Naive B cell (primary cell): Measurements from ENCODE around the gene SDHC. TPM values are rescaled to one million over a fixed set of nuclear protein-coding genes. Genes with fewer than 3 reads are reported as not detected.

ENCODE experiments used
- ATAC-seq, 2 donors: fragments of 150-1000 bp; cut with Tn5 transposase; 2 replicates each; pipeline ENCODE4 v1.10.0; 2021; ENCODE audit warnings: low read depth in 2 of 2, mild to moderate bottlenecking in 2 of 2, moderate library complexity in 2 of 2
- DNase-seq: peaks from one replicate; pipeline ENCODE4 v3.0.0; 2022
- H3K27ac Mint-ChIP-seq, 6 donors: one replicate each; pipeline ENCODE4 v1.8.0; 2020 to 2022; ENCODE audit warnings: mild to moderate bottlenecking in 6 of 6, mixed read lengths in 6 of 6, moderate library complexity in 5 of 6, inconsistent platforms in 2 of 6
- H3K27me3 Mint-ChIP-seq, 3 donors: one replicate each; pipeline ENCODE4 v1.8.0; 2021 to 2022; ENCODE audit warnings: mixed read lengths in 3 of 3, mild to moderate bottlenecking in 1 of 3
- H3K36me3 Mint-ChIP-seq, 2 donors: one replicate each; pipeline ENCODE4 v1.8.0; 2020 to 2022; ENCODE audit warnings: mixed read lengths in 2 of 2, inconsistent platforms in 1 of 2, mild to moderate bottlenecking in 1 of 2
- H3K4me1 Mint-ChIP-seq, 3 donors: one replicate each; pipeline ENCODE4 v1.8.0; 2020 to 2022; ENCODE audit warnings: mixed read lengths in 3 of 3, inconsistent platforms in 1 of 3, mild to moderate bottlenecking in 1 of 3, moderate library complexity in 1 of 3
- H3K4me3 Mint-ChIP-seq, 8 donors: one replicate each; pipeline ENCODE4 v1.8.0; 2020 to 2022; ENCODE audit warnings: mild to moderate bottlenecking in 8 of 8, mixed read lengths in 8 of 8, moderate library complexity in 8 of 8, inconsistent platforms in 2 of 8
- H3K9me3 Mint-ChIP-seq, 7 donors: one replicate each; pipeline ENCODE4 v1.8.0; 2020 to 2022; ENCODE audit warnings: mixed read lengths in 7 of 7, mild to moderate bottlenecking in 5 of 7, inconsistent platforms in 2 of 7, moderate library complexity in 1 of 7
- polyA plus RNA-seq, 6 donors: library from polyadenylated mRNA; unstranded; fragments of 300-500 nt; fragmentation: Illumina TruSeq; gene quantifications; one replicate each; pipeline ENCODE4 v1.2.3, GENCODE V29; 2021; ENCODE audit warnings: low read depth in 6 of 6

The SDHC gene
- polyA plus RNA-seq, 6 donors from 2014 or later = 186 to 393 (median 238) TPM

DNA sequence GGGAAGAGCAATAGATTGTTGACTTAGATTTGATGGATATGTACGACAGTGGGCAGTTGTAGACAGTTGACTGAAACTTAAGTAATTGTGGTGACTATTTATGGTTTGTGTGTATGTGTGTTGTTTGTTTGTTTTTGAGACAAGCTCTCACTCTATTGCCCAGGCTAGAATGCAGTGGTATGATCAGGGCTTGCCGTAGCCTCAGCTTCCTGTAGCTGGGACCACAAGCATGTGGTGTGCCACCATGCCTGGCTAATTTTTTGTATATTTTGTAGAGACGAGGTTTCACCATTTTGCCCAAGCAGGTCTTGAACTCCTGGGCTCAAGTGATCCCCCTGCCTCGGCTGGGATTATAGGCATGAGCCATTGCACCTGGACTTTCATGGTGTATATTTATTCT is 9.8 kb downstream of the SDHC start:
- peaks cover 0 to 7% of the 10 kb centered on the region in 2 donors for H3K36me3 Mint-ChIP-seq
- H3K27ac Mint-ChIP-seq = peak overlapping the region in 2 of 6 donors; percentile 35 to 74
- H3K4me3 Mint-ChIP-seq = no peak overlapping the region
- no peaks in the 10 kb centered on the region for H3K27me3 Mint-ChIP-seq
- no peaks in the 10 kb centered on the region for H3K9me3 Mint-ChIP-seq
- ATAC-seq = no peak
- H3K4me1 Mint-ChIP-seq = peaks cover 0 to 3% (median 3%) of the 10 kb centered on the region in 3 donors
- no peak for DNase-seq

DNA sequence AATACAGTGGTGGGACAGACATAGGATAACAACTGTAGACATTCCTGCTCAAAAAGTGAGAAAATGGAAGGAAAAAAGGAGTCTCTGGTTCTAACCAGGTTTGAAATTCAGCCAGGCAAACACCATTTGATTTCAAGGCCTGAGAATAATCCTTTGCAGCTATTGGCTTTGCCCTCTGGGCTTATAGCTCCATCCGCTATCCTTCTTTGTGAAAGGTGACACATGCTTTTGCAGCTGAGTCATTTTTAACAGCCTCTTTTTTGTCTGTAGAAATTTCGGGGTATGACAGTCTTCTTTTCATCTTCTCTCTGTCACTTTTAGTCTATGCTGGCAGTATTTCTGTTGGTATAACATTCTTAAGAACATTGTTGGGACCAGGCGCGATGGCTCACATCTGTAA is 16.2 kb downstream of the SDHC start:
- Mint-ChIP-seq H3K27me3 (no peaks in the 10 kb centered on the region), H3K9me3 (no peaks in the 10 kb centered on the region), H3K36me3 (peaks cover 22 to 26% of the 10 kb centered on the region in 2 donors), H3K27ac (no peak overlapping the region), H3K4me3 (no peak overlapping the region), H3K4me1 (no peaks in the 10 kb centered on the region)
- no peak for DNase-seq
- no peak for ATAC-seq

DNA sequence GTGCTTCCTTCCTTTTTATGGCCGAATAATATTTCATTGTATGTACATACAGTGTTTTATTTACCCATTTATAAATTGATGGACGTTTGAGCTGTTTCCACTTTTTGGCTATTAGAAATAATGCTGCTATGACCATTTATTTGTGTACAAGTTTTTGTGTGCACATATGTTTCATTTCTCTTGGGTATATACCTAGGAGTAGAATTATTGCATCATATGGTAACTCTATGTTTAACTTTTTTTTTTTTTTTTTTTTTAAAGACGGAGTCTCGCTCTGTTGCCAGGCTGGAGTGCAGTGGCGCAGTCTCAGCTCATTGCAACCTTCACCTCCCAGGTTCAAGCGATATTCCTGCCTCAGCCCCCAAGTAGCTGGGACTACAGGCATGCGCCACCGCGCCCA is 19.0 kb downstream of the SDHC start:
- Mint-ChIP-seq H3K9me3 (no peaks in the 10 kb centered on the region), H3K36me3 (peaks cover 29 to 32% of the 10 kb centered on the region in 2 donors), H3K4me1 (peaks cover 0 to 5% (median 3%) of the 10 kb centered on the region in 3 donors), H3K27me3 (no peaks in the 10 kb centered on the region), H3K27ac (no peak overlapping the region), H3K4me3 (no peak overlapping the region)
- no peak for DNase-seq
- ATAC-seq = no peak

DNA sequence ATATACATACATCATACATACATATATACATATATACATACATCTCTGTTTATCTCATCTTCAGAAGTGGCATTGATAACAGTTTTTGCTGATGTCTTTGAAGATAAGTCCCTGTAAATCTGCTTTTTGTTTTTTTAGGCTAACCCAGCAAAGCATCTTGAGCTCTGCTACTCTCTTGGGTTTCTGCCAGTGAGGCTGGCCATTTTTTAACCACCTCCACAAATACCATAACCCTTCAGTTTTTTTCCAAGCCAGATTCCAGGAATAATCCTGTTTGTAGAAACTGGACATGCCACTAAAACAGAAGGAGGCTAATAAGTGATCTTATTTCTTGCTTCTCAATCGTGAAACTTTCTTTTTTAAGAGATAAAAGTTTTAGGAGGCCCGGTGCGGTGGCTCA is 21.6 kb downstream of the SDHC start:
- no peak for ATAC-seq
- Mint-ChIP-seq H3K4me1 (peaks cover 0 to 7% (median 3%) of the 10 kb centered on the region in 3 donors), H3K27me3 (no peaks in the 10 kb centered on the region), H3K36me3 (peaks cover 30 to 34% of the 10 kb centered on the region in 2 donors), H3K4me3 (no peak overlapping the region), H3K9me3 (no peaks in the 10 kb centered on the region), H3K27ac (no peak overlapping the region)
- no peak for DNase-seq

DNA sequence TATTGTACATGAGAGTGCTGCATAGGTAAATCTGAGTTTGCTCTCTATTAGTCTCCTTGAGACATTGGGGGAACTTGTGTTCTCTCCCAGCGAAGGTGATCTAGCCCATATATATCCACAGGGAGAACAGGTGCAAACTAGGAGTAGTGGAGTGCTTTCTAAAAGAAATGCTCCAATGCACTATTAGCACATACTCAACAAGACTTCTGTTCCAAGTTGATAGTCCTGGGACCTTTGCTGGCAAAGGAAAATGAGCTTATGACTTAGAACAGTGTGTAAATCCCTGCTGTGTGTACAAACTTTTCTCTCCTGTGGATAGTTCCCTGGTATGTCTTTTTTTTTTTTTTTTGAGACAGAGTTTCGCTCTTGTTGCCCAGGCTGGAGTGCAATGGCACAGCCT is 28.0 kb downstream of the SDHC start:
- H3K4me3 Mint-ChIP-seq = no peak overlapping the region
- H3K4me1 Mint-ChIP-seq = peaks cover 0 to 11% (median 7%) of the 10 kb centered on the region in 3 donors
- peaks cover 24 to 36% of the 10 kb centered on the region in 2 donors for H3K36me3 Mint-ChIP-seq
- H3K27ac Mint-ChIP-seq = no peak overlapping the region
- no peaks in the 10 kb centered on the region for H3K27me3 Mint-ChIP-seq
- ATAC-seq (no peak), DNase-seq (no peak)
- H3K9me3 Mint-ChIP-seq = no peaks in the 10 kb centered on the region

GRCh38 chr1:161342821-161343220 is 28.6 kb downstream of the SDHC start:
- no peak overlapping the region for H3K4me3 Mint-ChIP-seq
- DNase-seq (no peak), ATAC-seq (no peak)
- H3K27me3 Mint-ChIP-seq = no peaks in the 10 kb centered on the region
- H3K36me3 Mint-ChIP-seq = peaks cover 23 to 36% of the 10 kb centered on the region in 2 donors
- no peaks in the 10 kb centered on the region for H3K9me3 Mint-ChIP-seq
- peaks cover 0 to 10% (median 5%) of the 10 kb centered on the region in 3 donors for H3K4me1 Mint-ChIP-seq
- H3K27ac Mint-ChIP-seq = no peak overlapping the region

DNA sequence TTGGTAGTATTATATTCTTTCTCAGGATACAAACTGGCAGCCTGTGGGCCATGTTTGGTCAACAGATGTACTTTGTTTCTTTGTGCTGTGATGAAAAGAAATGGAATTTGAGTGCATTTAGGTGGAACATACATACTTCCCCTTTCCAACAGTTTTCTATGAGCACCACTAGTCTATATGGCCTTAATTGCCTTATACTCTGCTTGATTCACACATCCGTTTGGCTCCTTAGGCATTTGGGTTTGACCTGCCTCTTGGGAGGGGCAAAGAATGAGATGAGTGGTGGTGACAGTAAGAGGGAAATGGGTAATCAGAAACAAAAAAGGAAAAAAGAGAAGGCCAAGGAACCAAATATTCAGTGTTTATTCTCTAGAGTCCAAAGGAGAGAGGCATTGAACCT is 36.5 kb downstream of the SDHC start:
- ATAC-seq (peak in 1 of 2 donors; percentile 39), DNase-seq (no peak)
- Mint-ChIP-seq H3K4me3 (no peak overlapping the region), H3K27me3 (no peaks in the 10 kb centered on the region), H3K4me1 (peaks cover 0 to 4% (median 3%) of the 10 kb centered on the region in 3 donors), H3K27ac (peak overlapping the region in 1 of 6 donors; percentile 23), H3K36me3 (peaks cover 8% of the 10 kb centered on the region in 2 donors), H3K9me3 (no peaks in the 10 kb centered on the region)

- no peaks in the 10 kb centered on the region for H3K9me3 Mint-ChIP-seq
- ATAC-seq = no peak
- peaks cover 0 to 4% (median 3%) of the 10 kb centered on the region in 3 donors for H3K4me1 Mint-ChIP-seq
- no peak for DNase-seq
- peaks cover 8% of the 10 kb centered on the region in 2 donors for H3K36me3 Mint-ChIP-seq
- H3K4me3 Mint-ChIP-seq = no peak overlapping the region
- H3K27ac Mint-ChIP-seq = peak overlapping the region in 1 of 6 donors; percentile 64
- H3K27me3 Mint-ChIP-seq = no peaks in the 10 kb centered on the region
Observed at GRCh38 chr1:161351482-161351881, 37.3 kb downstream of the SDHC start.

GRCh38 chr1:161357073-161357472 is 42.9 kb downstream of the SDHC start:
- Mint-ChIP-seq H3K27me3 (no peaks in the 10 kb centered on the region), H3K36me3 (peaks cover 0 to 4% of the 10 kb centered on the region in 2 donors), H3K27ac (no peak overlapping the region), H3K9me3 (no peaks in the 10 kb centered on the region), H3K4me1 (peaks cover 0 to 6% (median 3%) of the 10 kb centered on the region in 3 donors), H3K4me3 (no peak overlapping the region)
- ATAC-seq (no peak), DNase-seq (no peak)

GRCh38 chr1:161359291-161359690 is 45.1 kb downstream of the SDHC start:
- H3K9me3 Mint-ChIP-seq = no peaks in the 10 kb centered on the region
- peaks cover 0 to 6% (median 3%) of the 10 kb centered on the region in 3 donors for H3K4me1 Mint-ChIP-seq
- DNase-seq (no peak), ATAC-seq (no peak)
- H3K4me3 Mint-ChIP-seq = no peak overlapping the region
- H3K36me3 Mint-ChIP-seq = peaks cover 5 to 8% of the 10 kb centered on the region in 2 donors
- H3K27me3 Mint-ChIP-seq = no peaks in the 10 kb centered on the region
- H3K27ac Mint-ChIP-seq = no peak overlapping the region

GRCh38 chr1:161364332-161364731 is 50.2 kb downstream of the SDHC start:
- Mint-ChIP-seq H3K27ac (peak overlapping the region in 4 of 6 donors; percentile 3 to 97 (median 30)), H3K9me3 (no peaks in the 10 kb centered on the region), H3K4me3 (no peak overlapping the region), H3K4me1 (peaks cover 8 to 14% (median 12%) of the 10 kb centered on the region in 3 donors), H3K36me3 (peaks cover 5 to 8% of the 10 kb centered on the region in 2 donors), H3K27me3 (no peaks in the 10 kb centered on the region)
- no peak for ATAC-seq
- no peak for DNase-seq

DNA sequence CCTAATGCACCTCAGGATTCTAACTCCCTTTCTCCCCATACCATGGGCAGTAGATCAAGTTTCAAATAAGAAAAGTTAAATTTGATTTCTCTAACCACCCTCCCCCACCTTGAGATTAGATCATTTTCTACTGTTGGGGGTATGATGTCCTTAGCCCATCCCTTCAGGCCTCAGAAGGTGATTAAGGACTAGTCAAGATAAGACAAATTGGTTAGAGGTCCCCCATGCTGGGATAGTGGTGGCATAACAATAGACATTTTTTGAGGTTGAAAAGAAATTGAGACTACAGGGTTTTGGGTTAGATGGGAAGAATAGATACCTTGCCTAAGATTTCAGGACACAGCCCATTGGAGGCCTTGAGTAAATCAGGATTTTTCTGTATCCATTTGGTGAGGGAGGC is 51.0 kb downstream of the SDHC start:
- Mint-ChIP-seq H3K27ac (peak overlapping the region in 5 of 6 donors; percentile 3 to 97 (median 69)), H3K4me1 (peaks cover 8 to 12% (median 9%) of the 10 kb centered on the region in 3 donors), H3K4me3 (no peak overlapping the region), H3K36me3 (peaks cover 5 to 8% of the 10 kb centered on the region in 2 donors), H3K9me3 (no peaks in the 10 kb centered on the region), H3K27me3 (no peaks in the 10 kb centered on the region)
- DNase-seq (no peak), ATAC-seq (no peak)

GRCh38 chr1:161367684-161368400 is 53.7 kb downstream of the SDHC start, which contains the start of gene CFAP126:
Gene CFAP126 (minus strand): TSS chr1:161367876. CDS start chr1:161367868, 8 bp downstream.
- peaks cover 5 to 8% of the 10 kb centered on the region in 2 donors for H3K36me3 Mint-ChIP-seq
- peak within 1 kb of the TSS in 1 of 8 donors; percentile 13 for H3K4me3 Mint-ChIP-seq
- peak within 1 kb of the TSS; percentile 80 to 98 (median 94) for H3K27ac Mint-ChIP-seq
- DNase-seq (peak; percentile 79), ATAC-seq (peak; percentile 100)
- H3K4me1 Mint-ChIP-seq = peaks cover 8 to 12% (median 9%) of the 10 kb centered on the region in 3 donors
- H3K27me3 Mint-ChIP-seq = no peaks in the 10 kb centered on the region
- no peaks in the 10 kb centered on the region for H3K9me3 Mint-ChIP-seq

- ATAC-seq (no peak), DNase-seq (no peak)
- no peaks in the 10 kb centered on the region for H3K27me3 Mint-ChIP-seq
- H3K9me3 Mint-ChIP-seq = no peaks in the 10 kb centered on the region
- H3K36me3 Mint-ChIP-seq = no peaks in the 10 kb centered on the region
- H3K27ac Mint-ChIP-seq = no peak overlapping the region
- no peak overlapping the region for H3K4me3 Mint-ChIP-seq
- peaks cover 0 to 3% (median 2%) of the 10 kb centered on the region in 3 donors for H3K4me1 Mint-ChIP-seq
Observed at GRCh38 chr1:161373442-161373841, 59.3 kb downstream of the SDHC start.
